TTC549 (cell line): ENCODE results near the gene CHST2.
"Not testable (repeated sequence)": the region's sequence is repeated elsewhere in the genome, so short reads cannot be mapped to it uniquely, and the experiment has no call there.

Experiments used
- FAIRE-seq: peaks from 2 replicates; lab custom pipeline; 2012; peaks lifted over from hg19 to GRCh38; lab: Jason Lieb, UNC

The CHST2 gene

GRCh38 chr3:143132246-143132980 is 12.8 kb downstream of the CHST2 start:
- FAIRE-seq: no peak

- no peak for FAIRE-seq
Measured at GRCh38 chr3:143134471-143134870, 14.9 kb downstream of the CHST2 start.

- no peak for FAIRE-seq
Measured at GRCh38 chr3:143135150-143135549, 15.6 kb downstream of the CHST2 start.

GRCh38 chr3:143137435-143138036 is 18.0 kb downstream of the CHST2 start:
- FAIRE-seq: no peak

- FAIRE-seq: no peak
Measured at GRCh38 chr3:143138953-143139352, 19.4 kb downstream of the CHST2 start.

GRCh38 chr3:143139762-143140161 is 20.2 kb downstream of the CHST2 start:
- FAIRE-seq: no peak

GRCh38 chr3:143140550-143140949 is 21.0 kb downstream of the CHST2 start:
- no peak for FAIRE-seq

- FAIRE-seq: no peak
Measured at GRCh38 chr3:143142354-143142753, 22.8 kb downstream of the CHST2 start.

- FAIRE-seq: no peak
Measured at GRCh38 chr3:143145906-143146305, 26.3 kb downstream of the CHST2 start.

GRCh38 chr3:143146486-143147274 is 27.1 kb downstream of the CHST2 start:
- FAIRE-seq: no peak

GRCh38 chr3:143147707-143148106 is 28.1 kb downstream of the CHST2 start:
- FAIRE-seq: no peak

- FAIRE-seq: no peak
Measured at GRCh38 chr3:143150071-143150470, 30.5 kb downstream of the CHST2 start.

GRCh38 chr3:143151004-143151731 is 31.6 kb downstream of the CHST2 start:
- no peak for FAIRE-seq

GRCh38 chr3:143152043-143152442 is 32.5 kb downstream of the CHST2 start:
- no peak for FAIRE-seq

GRCh38 chr3:143155756-143156155 is 36.2 kb downstream of the CHST2 start:
- FAIRE-seq: no peak

GRCh38 chr3:143158014-143158988 is 38.7 kb downstream of the CHST2 start:
- FAIRE-seq: no peak

GRCh38 chr3:143160437-143160836 is 40.9 kb downstream of the CHST2 start:
- FAIRE-seq: no peak

- FAIRE-seq: no peak
Measured at GRCh38 chr3:143163562-143164100, 44.1 kb downstream of the CHST2 start.

GRCh38 chr3:143165211-143165610 is 45.6 kb downstream of the CHST2 start:
- FAIRE-seq: no peak

- FAIRE-seq: not testable (repeated sequence)
Measured at GRCh38 chr3:143165612-143166285, 46.2 kb downstream of the CHST2 start.
